HG03457 (cell line): ENCODE data around the gene CSAD.

Source experiments
- ATAC-seq: cut with Tn5 transposase; IDR thresholded peaks from one replicate; pipeline ENCODE4 v1.9.1; 2021; ENCODE audit warnings: moderate number of reproducible peaks; ENCODE audit not compliant: unreplicated experiment

The CSAD gene

DNA sequence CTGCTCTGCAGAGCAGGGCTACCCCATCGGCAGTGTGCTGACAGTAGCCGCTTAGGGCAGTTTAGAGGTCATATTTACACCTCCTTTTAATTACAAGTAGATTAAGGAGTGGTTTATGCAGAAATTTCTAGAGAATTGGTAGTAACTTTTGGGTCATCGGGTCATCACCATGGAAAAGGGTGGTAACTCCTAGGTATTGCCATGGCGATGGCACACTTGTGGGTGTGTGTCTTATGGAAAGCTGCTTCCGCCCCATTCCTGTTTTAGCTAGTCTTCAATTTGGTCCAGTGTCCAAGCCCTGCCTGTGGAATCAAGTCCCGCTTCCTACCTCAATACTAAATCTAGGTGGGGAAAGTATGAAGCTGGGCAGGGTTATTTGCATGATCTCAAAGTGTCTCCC, 29.7 kb downstream of the CSAD start:
- ATAC-seq, result no peak

DNA sequence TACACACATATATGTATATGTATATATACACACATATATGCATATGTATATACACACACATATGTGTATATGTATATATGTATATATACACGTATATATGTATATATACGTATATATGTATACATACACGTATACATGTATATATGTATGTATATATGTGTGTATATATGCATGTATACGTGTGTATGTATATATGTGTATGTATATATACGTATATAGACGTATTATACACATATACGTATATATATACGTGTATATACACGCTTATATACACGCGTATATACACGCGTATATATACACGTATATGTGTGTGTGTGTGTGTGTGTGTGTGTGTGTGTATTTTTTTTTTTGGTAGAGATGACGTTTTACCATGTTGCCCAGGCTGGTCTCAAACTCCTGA, 33.1 kb downstream of the CSAD start:
- ATAC-seq, result no peak

DNA sequence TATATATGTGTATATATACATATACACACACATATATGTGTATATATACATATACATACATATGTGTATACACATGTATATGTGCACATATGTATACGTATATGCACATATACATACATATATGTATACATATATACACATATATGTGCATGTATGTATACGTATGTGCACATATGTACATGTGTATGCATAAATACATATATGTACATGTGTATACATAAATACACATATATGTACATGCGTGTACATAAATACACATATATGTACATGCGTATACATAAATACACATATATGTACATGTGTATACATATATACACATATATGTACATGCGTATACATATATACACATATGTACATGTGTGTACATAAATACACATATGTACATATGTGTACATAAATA, 33.5 kb downstream of the CSAD start:
- no peak for ATAC-seq

DNA sequence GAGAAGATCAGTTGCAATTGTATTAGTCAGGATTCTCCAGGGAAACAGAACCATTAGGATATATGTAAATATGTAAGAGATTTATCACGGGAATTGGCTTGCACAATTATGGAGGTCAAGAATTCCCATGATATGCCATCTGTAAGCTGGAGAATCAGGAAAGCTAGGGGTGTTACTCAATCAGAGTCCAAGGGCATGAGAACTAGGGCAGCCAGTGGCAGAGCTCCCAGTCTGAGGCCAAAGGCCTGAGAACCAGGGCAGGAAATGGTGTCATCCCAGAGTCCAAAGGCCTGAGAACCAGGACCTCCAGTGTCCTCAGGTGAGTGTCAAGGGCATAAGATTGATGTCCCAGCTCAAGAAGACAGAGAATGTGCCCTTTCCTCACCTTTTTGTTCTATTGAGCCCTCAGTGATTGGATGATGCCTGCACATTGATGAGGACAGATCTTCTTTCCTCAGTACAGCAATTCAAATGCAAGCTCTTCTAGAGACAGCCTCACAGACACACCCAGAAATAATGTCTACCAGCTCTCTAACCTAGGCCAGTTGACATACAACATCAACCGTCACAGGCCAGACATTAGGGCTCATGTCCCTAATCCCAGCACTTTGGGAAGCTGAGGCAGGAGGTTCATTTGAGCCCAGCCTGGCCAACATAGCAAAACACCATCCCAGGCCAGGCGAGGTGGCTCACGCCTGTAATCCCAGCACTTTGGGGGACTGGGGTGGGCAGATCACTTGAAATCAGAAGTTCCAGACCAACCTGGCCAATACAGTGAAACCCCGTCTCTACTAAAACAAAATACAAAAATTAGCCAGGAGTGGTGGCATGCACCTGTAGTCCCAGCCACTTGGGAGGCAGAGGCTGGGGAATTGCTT, 35.1 kb downstream of the CSAD start:
- ATAC-seq, result no peak

DNA sequence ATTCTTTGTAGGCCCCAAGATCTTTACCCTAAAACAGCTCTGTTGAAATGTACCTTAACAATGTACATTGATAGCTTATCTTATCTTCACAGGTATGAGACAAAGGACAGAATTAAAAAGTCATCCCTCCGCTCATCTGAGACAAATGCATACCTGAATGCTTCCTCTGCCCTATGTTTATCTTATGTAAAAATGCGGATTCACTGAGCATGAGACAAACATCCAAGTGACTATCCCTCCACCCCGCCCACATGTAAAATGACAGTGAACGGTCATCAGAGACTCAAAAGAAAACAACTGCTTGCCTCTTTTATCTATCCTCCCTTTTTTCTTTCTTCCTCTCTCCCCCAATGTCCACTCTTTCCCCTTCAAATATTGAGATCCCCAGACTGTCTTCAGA, 37.4 kb downstream of the CSAD start:
- ATAC-seq, result no peak

DNA sequence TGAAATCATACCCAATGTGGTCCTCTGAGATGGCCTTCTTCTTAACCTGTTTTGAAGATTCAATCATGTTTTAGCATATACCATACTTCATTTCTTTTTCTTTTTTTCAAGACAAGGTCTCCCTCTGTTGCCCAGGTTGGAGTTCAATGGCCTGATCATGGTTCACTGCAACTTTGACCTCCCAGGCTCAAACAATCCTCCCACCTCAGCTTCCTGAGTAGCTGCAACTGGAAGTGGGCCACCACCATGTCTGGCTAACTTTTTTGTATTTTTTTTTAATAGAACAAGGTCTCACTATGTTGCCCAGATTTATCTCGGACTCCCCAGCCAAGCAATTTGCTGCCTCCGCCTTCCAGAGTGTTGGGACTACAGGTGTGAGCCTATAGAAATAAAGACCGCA, 47.0 kb downstream of the CSAD start:
- ATAC-seq, result no peak

DNA sequence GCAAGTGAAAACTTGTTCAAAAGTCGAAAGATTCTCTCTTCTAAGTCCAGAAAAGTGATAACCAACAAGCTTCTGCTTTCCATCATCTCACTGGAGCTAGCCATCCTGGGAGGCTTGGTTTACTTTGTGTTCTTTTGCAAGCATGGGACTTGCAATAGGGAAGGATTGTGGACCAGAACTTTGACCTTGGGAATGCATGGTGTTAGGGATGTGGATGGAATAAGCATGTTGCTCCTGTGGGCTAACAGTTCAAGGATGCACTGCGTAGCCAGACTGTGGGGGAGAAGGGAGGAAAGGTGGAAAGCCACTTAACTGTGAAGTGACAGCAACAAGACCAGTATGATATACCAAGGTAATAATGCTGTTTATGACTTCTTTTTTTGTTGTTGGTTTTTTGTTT, 48.9 kb downstream of the CSAD start:
- no peak for ATAC-seq

DNA sequence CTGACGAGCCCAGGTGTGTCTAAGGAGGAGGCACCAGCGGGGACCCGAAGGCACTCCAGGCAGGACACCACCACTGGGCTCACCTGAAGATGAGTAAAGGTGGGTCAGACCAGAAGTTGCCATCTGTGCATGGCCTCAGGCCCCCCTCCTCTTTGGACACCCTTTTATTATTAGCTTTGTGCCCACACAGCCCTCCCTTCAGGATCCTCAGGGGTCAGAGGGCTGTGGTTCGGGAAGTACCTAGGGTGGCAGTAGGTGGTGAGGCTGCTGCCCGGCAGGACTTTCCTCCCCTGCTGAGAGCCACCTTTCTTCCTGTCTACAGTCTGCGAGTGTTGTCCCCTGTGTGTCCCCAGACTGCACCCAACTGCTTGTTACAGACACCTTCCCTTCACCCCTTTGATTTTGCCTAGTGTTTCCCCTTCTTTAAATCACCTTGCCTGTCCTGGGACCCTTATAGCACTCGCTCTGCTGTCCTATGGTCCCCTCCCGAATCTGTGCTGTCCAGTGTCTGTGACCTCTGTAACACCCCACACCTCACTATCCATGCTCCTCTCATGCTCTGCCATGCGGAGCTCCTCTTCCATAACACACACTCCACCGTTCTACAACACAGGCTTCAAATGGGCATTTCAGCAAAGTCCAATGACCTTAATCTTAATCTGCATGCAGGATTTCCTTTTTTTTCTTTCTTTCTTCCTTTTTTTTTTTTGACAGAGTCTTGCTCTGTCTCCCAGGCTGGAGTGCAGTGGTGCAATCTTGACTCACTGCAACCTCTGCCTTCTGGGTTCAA, 51.8 kb downstream of the CSAD start:
- ATAC-seq, result no peak

DNA sequence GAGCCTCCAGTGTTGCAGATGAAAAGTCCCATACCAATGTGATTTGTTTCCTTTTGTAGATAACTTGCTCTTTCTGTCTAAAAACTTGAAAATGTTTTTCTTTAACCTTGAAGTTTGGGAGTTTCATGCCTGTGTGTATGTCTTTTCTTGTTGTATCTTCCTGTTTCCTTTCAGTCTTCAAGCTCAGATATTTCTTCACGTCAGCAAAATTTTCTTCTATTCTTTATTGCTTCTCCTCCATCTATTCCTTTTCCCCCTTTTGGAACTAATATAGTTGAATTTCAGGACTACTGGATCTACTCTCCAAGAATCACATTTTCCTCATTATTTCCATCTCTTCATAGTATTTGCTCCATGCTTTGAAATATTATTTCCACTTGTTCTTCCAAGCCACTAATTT, 53.6 kb downstream of the CSAD start:
- no peak for ATAC-seq

DNA sequence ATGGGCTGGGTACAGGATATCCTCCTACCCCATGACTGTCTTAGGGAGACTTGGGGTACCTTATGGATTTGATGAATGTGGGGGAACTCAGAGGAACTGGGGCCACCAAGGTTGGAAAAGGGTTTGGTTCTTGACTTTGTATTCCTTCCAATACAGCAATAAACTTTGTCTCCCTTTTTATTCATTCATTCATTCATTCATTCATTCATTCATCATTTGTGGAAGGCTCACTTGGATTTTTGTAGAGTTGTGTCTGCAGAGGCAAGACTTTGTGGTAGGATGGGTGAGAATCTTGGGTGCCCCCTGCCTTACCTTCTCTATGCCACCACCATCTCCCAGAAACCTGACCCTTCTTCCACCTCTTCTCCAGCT, 56.4 kb downstream of the CSAD start:
- no peak for ATAC-seq

DNA sequence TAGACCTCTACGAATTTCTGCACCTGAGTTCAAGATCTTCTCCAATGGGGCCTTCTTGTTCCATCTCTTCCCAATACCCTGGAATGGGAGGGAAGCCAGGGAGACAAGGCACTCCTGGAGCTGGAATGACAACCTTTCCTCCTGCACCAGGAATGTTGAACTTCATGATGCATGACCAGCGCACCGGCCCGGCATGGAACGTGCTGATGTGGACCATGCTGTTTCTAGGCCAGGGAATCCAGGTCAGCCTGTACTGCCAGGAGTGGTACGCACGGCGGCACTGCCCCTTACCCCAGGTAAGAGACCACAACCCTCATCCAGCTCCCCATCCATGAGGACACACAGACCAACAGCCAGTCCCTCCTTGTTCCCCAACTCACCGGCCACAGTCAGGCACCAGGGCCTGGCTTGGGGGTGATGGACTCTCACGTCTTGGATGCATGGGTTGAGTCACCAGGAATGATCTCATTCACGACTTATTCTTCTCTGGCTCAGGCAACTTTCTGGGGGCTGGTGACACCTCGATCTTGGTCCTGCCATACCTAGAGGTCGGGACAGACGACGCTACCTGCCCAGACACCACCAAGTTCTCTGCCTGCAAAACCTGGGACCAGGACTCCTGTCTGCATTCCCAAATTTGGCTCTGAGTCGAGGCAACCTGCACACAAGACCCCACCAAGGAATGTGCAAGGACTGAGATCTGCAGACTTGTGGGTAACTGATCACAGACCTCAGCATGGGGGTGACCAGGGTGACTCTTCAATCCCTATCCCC, 57.0 kb downstream of the CSAD start:
- no peak for ATAC-seq

DNA sequence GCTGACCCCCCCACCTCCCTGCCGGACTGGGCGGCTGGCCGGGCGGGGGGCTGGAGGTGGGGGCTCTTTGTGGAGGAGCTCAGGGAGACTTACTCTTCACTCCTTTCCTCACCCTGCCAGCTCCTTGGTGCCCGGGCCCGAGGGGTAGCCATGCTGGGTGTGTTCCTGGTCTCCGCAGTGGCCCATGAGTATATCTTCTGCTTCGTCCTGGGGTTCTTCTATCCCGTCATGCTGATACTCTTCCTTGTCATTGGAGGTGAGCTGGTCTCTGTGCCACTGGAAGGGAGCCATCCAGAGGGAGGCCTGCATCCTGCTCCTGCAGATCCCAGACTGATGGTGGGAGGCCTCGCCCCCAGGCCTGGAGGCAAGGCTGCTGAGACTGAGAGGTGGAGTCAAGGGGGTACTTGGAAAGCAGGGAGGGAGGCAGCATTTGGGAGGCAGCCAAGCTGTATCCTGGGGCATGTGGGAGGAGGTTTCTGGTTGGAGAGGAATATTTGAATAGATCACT, 57.7 kb downstream of the CSAD start:
- no peak for ATAC-seq

DNA sequence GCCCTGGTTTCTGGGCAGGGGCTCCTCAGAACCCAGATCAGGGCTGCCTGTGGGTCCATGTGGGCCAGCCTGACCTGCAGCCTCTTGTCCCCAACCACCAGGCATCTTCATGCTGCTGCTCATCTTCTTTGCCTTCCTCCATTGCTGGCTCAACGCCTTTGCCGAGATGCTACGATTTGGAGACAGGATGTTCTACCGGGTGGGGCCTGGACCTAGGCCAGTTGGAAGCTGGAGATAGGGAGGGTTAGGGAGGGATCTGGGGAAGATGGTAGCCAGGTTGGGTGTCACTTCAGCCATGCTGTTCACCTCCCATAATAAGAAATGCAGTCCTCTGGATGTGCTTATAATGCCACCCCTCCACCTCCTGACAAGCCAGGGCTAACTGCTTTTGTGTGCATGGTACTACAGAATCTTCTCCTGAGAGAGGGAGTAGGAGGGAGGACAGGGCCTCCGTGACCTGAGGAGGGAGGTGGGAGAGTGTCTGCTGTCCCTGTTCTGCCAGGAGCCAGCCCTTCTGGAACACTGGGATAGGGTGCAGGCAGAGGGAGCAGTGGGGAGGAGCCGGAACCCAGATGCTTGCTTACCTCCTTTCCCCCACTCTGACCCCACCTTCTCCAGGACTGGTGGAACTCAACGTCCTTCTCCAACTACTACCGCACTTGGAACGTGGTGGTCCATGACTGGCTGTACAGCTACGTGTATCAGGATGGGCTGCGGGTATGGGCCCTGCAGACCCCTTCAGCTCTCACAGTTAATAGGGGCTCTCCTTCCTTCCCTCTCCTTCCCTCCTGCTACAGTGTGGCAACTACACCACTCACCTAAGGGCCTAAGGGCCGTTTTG, 59.8 kb downstream of the CSAD start:
- ATAC-seq, result no peak

DNA sequence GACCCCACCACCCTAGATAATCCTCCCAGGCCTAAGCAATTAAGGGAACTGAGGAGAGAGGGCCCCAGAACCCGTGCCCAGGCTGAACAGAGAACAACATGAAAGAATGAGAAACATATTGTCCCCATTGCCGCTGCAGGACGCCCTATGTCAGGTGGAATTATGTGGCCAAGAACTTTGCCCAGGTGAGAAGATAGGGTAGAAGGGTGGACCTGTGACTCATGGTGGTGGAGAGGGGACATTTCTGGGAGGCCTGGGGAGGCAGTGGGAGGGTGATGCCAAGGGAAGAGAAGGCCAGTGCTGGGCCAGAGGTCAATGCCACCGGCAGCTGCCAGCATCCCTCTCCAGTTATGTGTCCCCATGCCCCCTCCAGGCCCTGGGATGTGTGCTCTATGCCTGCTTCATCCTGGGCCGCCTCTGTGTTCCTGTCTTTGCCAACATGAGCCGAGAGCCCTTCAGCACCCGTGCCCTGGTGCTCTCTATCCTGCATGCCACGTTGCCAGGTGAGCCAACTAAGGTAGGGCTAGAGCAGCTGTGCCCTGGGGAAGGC, 61.9 kb downstream of the CSAD start:
- ATAC-seq, result no peak

DNA sequence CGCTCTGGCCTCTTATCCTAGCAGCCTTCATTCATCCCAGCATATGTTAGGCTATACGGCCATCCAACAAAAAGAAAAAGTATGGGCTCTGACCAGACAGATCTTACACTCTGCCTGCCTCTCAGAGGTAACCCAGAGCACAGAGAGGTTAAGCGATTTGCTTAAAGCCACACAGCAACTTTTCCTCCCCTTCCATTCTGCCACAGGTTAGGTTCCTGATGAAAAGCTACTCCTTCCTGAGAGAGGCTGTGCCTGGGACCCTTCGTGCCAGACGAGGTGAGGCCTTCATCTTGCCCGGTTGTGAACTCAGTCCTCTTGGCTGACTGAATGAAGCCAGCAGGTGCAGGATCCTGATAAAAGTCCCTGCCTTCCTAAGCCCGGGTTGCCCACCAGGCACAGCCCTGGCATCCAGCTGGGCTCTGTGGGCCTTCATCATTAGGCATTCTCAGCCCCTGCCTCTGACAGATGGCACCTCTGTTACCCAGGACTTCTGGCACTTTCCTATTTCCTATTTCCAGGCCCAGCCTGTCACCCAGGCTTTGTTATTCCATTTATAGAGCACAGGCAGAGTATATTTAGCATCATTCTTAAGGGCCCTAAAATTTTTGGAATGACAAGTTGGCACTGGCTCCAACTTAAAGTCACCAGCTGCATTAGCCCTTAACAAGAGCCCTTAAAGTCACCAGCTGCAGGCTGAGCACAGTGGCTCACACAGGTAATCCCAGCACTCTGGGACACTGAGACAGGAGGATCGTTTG, 64.7 kb downstream of the CSAD start:
- ATAC-seq, result no peak

DNA sequence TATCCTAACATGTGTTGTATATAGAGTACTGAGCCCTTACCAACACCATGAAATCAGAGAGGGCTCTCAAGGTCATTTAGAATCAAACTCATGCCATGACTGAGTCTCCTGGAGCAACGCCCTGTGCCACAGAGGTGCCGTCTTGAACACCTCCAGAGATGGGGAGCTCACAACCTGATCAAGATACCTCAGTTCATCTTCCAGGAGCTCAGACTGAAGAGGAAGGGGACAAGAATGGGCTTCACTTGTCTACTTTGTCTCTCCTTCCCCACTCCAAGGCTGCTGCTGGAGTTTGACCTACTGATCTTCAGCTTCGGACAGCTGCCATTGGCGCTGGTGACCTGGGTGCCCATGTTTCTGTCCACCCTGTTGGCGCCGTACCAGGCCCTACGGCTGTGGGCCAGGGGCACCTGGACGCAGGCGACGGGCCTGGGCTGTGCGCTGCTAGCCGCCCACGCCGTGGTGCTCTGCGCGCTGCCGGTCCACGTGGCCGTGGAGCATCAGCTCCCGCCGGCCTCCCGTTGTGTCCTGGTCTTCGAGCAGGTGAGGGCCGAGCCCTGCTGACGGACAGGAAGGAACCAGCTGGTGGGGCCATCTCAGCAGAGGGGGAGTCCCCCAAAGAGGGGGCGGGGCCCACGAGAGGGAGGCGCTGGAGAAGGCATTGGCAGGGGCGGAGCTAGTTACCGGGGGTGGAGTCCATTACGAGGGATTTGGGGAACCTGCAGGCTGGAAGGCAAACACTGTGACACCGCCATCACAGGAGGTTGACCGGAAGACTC, 65.4 kb downstream of the CSAD start:
- ATAC-seq, result no peak

DNA sequence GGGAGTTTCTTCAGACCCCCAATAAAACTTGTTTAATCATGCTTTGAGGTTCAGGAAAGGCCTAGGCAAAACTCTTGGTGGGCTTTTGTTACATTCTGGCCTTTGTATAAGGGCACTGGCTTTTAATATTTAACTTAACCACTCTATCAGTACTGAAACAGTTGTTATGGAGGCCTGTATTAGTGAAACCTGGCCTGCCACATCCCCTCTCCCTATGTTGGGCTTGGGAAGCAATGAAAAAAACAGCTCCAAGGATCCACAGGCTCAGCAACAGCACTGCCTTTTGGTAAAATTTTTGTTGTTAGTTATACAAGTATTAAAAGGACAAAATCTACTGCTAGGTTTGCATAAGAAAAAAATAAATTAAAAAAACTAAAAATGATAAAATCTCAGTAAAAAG, 66.8 kb downstream of the CSAD start:
- ATAC-seq, result no peak

DNA sequence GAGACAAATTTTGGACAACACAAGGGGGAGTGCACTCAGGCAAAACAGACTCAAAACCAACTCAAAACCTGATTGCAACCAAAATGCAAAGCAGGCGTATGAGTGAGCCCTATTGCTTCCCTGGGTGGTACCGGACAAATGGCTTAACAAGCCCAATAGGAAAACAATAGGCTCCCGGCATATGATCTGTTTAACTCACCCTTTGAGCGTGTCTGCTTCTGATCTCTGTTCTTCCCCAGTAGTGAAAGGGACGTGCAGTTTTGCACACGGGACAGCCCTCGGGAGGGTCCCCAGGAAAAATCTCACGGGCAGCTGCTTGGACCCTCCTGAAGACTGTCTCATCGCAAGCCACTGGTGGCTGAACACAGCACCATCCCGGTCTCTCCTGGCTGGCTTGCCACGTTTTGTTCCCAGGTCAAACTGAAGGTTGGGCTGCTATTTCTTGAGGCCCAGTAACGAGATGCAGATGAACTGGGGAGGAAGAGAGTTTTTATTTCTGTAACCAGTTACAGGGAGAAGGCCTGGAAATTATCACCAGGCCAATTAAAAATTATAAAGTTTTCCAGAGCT, 67.5 kb downstream of the CSAD start:
- ATAC-seq, result no peak
